Caco-2 (cell line): ENCODE results near the gene RAD51B. TPM values are rescaled to one million over a fixed set of nuclear protein-coding genes. Genes with fewer than 3 reads are reported as not detected.

Experiments
- BruUV-seq: library from RNA; stranded (reverse); fragments of 400-500 nt; replicated peaks from 2 replicates; lab custom pipeline; 2021; lab: Mats Ljungman, UMichigan
- CTCF ChIA-PET: fragments of 300-600 bp; sonication (Branson Sonifier 250); formaldehyde crosslinking; loops from one replicate; lab custom pipeline; 2022; ENCODE audit warnings: antibody characterized with exemption; lab: Charles Lee
- POLR2A ChIA-PET: fragments of 300-600 bp; sonication (Branson Sonifier 250); formaldehyde crosslinking; loops from one replicate; lab custom pipeline; 2022; ENCODE audit warnings: antibody characterized with exemption; lab: Charles Lee
- DNase-seq, 2 experiments: peaks; one replicate each; pipeline versions ENCODE4 v3.0.0 to v3.0.0-alpha.2; 2020 to 2022
- H3K27me3 ChIP-seq: replicated peaks from 2 replicates; pipeline ENCODE4 v1.6.0; 2011; ENCODE audit warnings: low read length; ENCODE audit not compliant: control insufficient read depth, insufficient read depth
- H3K36me3 ChIP-seq: 2 replicates; pipeline ENCODE4 v1.5.1; 2011; ENCODE audit warnings: low read length; ENCODE audit not compliant: control insufficient read depth, insufficient read depth
- H3K4me1 ChIP-seq: fragments of 250-450 bp; sonication (Bioruptor Pico); 2 replicates; pipeline ENCODE4 v1.5.1; 2020; ENCODE audit warnings: mild to moderate bottlenecking
- H3K4me3 ChIP-seq: 2 replicates; pipeline ENCODE4 v1.5.1; 2011; ENCODE audit warnings: low read depth, mild to moderate bottlenecking, control low read depth, low read length
- H3K9me3 ChIP-seq: fragments of 250-450 bp; sonication (Bioruptor Pico); 2 replicates; pipeline ENCODE4 v1.5.1; 2020; ENCODE audit warnings: mild to moderate bottlenecking, moderate library complexity
- H3K27ac Mint-ChIP-seq: one replicate; pipeline ENCODE4 v1.8.0; 2022; ENCODE audit warnings: mixed read lengths; ENCODE audit not compliant: unreplicated experiment
- H3K27me3 Mint-ChIP-seq: one replicate; pipeline ENCODE4 v1.8.0; 2022; ENCODE audit warnings: mixed read lengths; ENCODE audit not compliant: insufficient read depth, unreplicated experiment
- H3K36me3 Mint-ChIP-seq: one replicate; pipeline ENCODE4 v1.8.0; 2022; ENCODE audit warnings: mild to moderate bottlenecking, mixed read lengths; ENCODE audit not compliant: insufficient read depth, unreplicated experiment
- H3K4me1 Mint-ChIP-seq: one replicate; pipeline ENCODE4 v1.8.0; 2022; ENCODE audit warnings: low read depth, mixed read lengths; ENCODE audit not compliant: unreplicated experiment
- H3K4me3 Mint-ChIP-seq: one replicate; pipeline ENCODE4 v1.8.0; 2022; ENCODE audit warnings: mild to moderate bottlenecking, moderate library complexity, mixed read lengths; ENCODE audit not compliant: unreplicated experiment
- H3K9me3 Mint-ChIP-seq: one replicate; pipeline ENCODE4 v1.8.0; 2022; ENCODE audit warnings: mixed read lengths; ENCODE audit not compliant: unreplicated experiment
- intact Hi-C: fragments of 100-400 bp; cut with micrococcal nuclease; formaldehyde crosslinking; loops from one replicate; pipeline ENCODE4 v1.10.0; 2022; ENCODE audit not compliant: unreplicated experiment
- total RNA-seq: library from RNA; stranded (reverse); gene quantifications from 2 replicates; pipeline ENCODE4 v1.2.3, GENCODE V29; 2022
- TF ChIP-seq, protein P1 (sequence below), 2 experiments: fragments of 200-600 bp in 1 of 2; IDR thresholded peaks; 1 replicate in 1 of 2; 2 replicates in 1 of 2; pipeline versions ENCODE4 v1.5.1 to v1.8.0; 2011 to 2022; ENCODE audit warnings: antibody characterized with exemption in 1 of 2, control low read depth in 1 of 2, inconsistent platforms in 1 of 2, low read depth in 1 of 2, low read length in 1 of 2, mild to moderate bottlenecking in 1 of 2, moderate library complexity in 1 of 2; ENCODE audit not compliant: insufficient read depth in 1 of 2, severe bottlenecking in 1 of 2, unreplicated experiment in 1 of 2

RAD51B gene
- total RNA-seq, 1 experiment from 2014 or later: 16.7 TPM

- DNase-seq: peak; percentile 17 to 52
Observed at GRCh38 chr14:67820428-67820971, 921 bp downstream of the RAD51B start.

GRCh38 chr14:67821121-67821520 is 1.5 kb downstream of the RAD51B start:
- no peaks in the 10 kb centered on the region for H3K27me3 Mint-ChIP-seq
- DNase-seq: no peak

More at GRCh38 chr14:67820428-67820971, 921 bp downstream of the RAD51B start:
- no peaks in the 10 kb centered on the region for H3K27me3 Mint-ChIP-seq
- ChIA-PET POLR2A (no interaction called here), CTCF (no interaction called here)
- H3K4me1 Mint-ChIP-seq: peaks cover 10% of the 10 kb centered on the region
- H3K36me3 Mint-ChIP-seq: peaks cover 10% of the 10 kb centered on the region
- peak overlapping the region; percentile 86 for H3K27ac Mint-ChIP-seq
- H3K9me3 Mint-ChIP-seq: no peaks in the 10 kb centered on the region
- intact Hi-C loops: no loop called here
- peak overlapping the region; percentile 99 for H3K4me3 Mint-ChIP-seq
- no TSS peak for BruUV-seq
- Histone ChIP-seq H3K36me3 (no peaks in the 10 kb centered on the region), H3K4me3 (peak overlapping the region; percentile 52), H3K27me3 (no peaks in the 10 kb centered on the region), H3K9me3 (no peaks in the 10 kb centered on the region), H3K4me1 (peaks cover 8% of the 10 kb centered on the region; the same call in 1 of the 2 replicates)
- TF ChIP-seq, protein P1, sequence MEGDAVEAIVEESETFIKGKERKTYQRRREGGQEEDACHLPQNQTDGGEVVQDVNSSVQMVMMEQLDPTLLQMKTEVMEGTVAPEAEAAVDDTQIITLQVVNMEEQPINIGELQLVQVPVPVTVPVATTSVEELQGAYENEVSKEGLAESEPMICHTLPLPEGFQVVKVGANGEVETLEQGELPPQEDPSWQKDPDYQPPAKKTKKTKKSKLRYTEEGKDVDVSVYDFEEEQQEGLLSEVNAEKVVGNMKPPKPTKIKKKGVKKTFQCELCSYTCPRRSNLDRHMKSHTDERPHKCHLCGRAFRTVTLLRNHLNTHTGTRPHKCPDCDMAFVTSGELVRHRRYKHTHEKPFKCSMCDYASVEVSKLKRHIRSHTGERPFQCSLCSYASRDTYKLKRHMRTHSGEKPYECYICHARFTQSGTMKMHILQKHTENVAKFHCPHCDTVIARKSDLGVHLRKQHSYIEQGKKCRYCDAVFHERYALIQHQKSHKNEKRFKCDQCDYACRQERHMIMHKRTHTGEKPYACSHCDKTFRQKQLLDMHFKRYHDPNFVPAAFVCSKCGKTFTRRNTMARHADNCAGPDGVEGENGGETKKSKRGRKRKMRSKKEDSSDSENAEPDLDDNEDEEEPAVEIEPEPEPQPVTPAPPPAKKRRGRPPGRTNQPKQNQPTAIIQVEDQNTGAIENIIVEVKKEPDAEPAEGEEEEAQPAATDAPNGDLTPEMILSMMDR (IDR thresholded peaks at IDR 0.05; ENCODE audit: insufficient read depth in 1 of 2, low read depth in 1 of 2, low read length in 1 of 2, severe bottlenecking in 1 of 2, unreplicated experiment in 1 of 2): no peak

DNA sequence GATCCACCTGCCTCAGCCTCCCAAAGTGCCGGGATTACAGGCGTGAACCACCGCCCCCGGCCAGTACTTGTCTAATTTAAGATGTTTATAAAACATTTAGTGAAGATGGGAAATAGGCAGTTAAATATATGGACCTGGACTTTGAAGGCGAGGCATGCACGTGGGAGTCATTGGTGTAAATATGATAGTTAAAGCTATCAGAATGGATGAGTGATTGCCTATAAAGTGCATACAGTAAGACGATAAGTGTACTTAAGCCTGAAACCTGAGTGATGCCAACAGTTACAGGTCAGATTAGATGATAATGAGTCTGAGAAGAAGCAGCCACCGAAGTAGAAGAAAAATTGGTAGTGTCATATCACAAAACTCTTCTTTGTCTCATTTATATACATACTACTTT is 11.5 kb downstream of the RAD51B start:
- Mint-ChIP-seq H3K4me1 (no peaks in the 10 kb centered on the region), H3K9me3 (no peaks in the 10 kb centered on the region), H3K4me3 (no peak overlapping the region), H3K27me3 (no peaks in the 10 kb centered on the region), H3K36me3 (no peaks in the 10 kb centered on the region), H3K27ac (no peak overlapping the region)
- H3K9me3 ChIP-seq: no peaks in the 10 kb centered on the region
- no peaks in the 10 kb centered on the region for H3K4me1 ChIP-seq
- ChIA-PET POLR2A (no interaction called here), CTCF (no interaction called here)
- intact Hi-C loops: no loop called here
- H3K27me3 ChIP-seq: no peaks in the 10 kb centered on the region
- DNase-seq: no peak
- TF ChIP-seq, protein P1 (IDR thresholded peaks at IDR 0.05; ENCODE audit: insufficient read depth in 1 of 2, low read depth in 1 of 2, low read length in 1 of 2, severe bottlenecking in 1 of 2, unreplicated experiment in 1 of 2): no peak
- no peak overlapping the region for H3K4me3 ChIP-seq
- no peaks in the 10 kb centered on the region; the same call in 1 of the 2 replicates for H3K36me3 ChIP-seq
- no TSS peak for BruUV-seq

More at GRCh38 chr14:67821121-67821520, 1.5 kb downstream of the RAD51B start:
- Mint-ChIP-seq H3K4me3 (peak overlapping the region; percentile 99), H3K27ac (no peak overlapping the region), H3K36me3 (peaks cover 10% of the 10 kb centered on the region), H3K4me1 (peaks cover 10% of the 10 kb centered on the region), H3K9me3 (no peaks in the 10 kb centered on the region)
- Histone ChIP-seq H3K4me1 (0 out of 2 replicates have a peak, but pooled peaks cover 4% of the 10 kb centered on the region), H3K9me3 (no peaks in the 10 kb centered on the region), H3K27me3 (no peaks in the 10 kb centered on the region), H3K36me3 (no peaks in the 10 kb centered on the region), H3K4me3 (peak overlapping the region; percentile 52)
- ChIA-PET POLR2A (no interaction called here), CTCF (no interaction called here)
- intact Hi-C loops: no loop called here
- TF ChIP-seq, protein P1 (IDR thresholded peaks at IDR 0.05; ENCODE audit: insufficient read depth in 1 of 2, low read depth in 1 of 2, low read length in 1 of 2, severe bottlenecking in 1 of 2, unreplicated experiment in 1 of 2): no peak
- BruUV-seq: no TSS peak
